HG03108 (cell line): ENCODE data around the gene SERPINB2.
"Not testable (repeated sequence)": the region's sequence is repeated elsewhere in the genome, so short reads cannot be mapped to it uniquely, and the experiment has no call there.

Experiments used
- ATAC-seq: cut with Tn5 transposase; IDR thresholded peaks from one replicate; pipeline ENCODE4 v1.9.1; 2021; ENCODE audit warnings: moderate library complexity; ENCODE audit not compliant: unreplicated experiment

Gene SERPINB2

GRCh38 chr18:63930773-63931354 is 43.4 kb downstream of the SERPINB2 start:
- ATAC-seq, result no peak

DNA sequence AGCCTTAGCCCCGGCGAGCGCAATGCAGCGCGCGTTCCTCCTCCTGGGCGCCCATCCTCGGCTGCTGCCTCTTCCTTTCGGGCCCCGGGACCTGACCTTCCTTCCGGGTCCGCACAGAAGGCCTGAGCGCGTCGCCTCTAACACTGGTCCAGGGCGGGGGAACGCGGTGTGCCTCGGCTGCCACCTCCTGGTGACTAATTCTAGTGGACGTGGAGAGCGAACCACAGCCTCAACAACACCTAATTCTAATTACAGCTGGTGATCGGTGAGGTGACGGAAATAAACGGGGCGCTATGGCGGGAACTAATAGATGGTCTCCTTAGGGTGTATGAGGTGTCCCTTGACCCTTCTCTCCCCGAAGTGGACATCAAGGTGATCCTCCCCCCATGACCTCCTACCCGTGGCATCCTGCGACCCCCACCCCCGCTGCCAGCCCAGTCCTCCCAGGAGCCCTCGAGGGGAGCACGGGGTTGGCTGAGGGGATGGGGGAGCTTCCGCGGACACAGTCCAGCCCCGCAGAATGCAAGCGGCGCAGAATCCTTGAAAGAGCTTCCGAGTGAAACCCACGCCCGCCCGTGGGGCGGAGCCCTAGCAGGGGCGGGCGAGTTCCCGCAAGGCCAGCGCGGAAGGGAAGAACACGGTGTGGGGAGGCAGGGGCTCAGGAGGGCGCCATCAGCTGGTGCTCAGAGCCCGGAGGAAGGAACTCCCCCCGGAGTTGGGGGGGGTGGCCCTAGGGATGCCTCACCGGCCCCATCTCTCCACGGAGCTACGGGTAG is 48.8 kb downstream of the SERPINB2 start:
- ATAC-seq, result peak; percentile 95

- peak; percentile 28 for ATAC-seq
Measured at GRCh38 chr18:63936932-63937393, 49.5 kb downstream of the SERPINB2 start.

DNA sequence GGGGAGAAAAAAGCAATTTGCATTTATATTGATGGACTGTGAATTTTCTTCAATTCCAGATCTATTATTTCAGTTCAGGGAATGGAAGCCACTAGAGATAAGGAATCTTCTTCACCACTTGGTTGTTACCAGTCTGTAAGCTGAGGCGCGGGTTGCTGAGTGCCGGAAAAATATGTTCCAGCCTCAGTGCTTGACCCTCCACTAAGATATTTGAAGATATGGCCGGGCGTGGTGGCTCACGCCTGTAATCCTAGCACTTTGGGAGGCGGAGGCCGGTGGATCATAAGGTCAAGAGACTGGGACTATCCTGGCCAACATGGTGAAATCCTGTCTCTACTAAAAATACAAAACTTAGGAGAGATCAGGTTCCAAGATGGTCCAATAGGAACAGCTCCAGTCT is 52.5 kb downstream of the SERPINB2 start:
- ATAC-seq, result no peak

GRCh38 chr18:63940543-63941050 is 53.1 kb downstream of the SERPINB2 start:
- ATAC-seq, result not testable (repeated sequence)

- ATAC-seq, result no peak
Measured at GRCh38 chr18:63947051-63947790, 59.7 kb downstream of the SERPINB2 start.

GRCh38 chr18:63949068-63949737 is 61.7 kb downstream of the SERPINB2 start, which contains the start of gene HMSD:
Gene HMSD, plus strand, starts transcription at chr18:63949301. Its CDS starts 4,155 bp downstream, at chr18:63953456.
- peak; percentile 93 for ATAC-seq

- ATAC-seq, result no peak
Measured at GRCh38 chr18:63951302-63951705, 63.8 kb downstream of the SERPINB2 start.
